NCI-H82 treated with DMSO at 0.1 percent for 48 hours (cell line): ENCODE data around the gene UBE2J1.

Source experiments
- DNase-seq: peaks from one replicate; lab custom pipeline; 2025; ENCODE audit not compliant: unreplicated experiment; lab: John Stamatoyannopoulos, UW

The UBE2J1 gene

DNA sequence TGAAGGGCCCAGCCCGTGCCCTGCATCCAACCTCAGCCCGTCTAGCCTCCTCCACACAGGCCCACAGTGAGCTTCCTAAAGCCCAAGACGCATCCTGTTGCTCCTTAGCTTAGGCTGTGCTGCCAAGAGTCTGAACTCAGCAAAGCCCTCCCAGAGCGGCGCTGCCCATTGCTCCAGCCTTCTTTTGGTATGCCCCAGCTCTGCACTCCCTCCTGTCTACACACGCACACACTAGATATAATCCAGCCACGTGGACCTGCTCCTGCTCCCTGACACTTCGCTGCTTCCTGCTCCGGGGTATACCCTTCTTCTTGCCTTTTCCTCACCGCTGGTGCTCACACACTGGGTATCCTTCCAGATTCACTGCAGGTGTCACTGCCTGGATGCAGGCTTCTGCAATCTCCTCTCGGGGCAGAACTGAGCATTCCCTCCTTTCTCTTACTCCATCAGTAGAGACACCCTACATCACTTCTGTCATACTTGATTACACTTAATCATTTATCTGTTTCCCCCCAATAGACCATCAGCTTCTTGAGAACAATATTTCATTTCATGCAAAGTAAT, 61.2 kb downstream of the UBE2J1 start:
- DNase-seq, result no peak

DNA sequence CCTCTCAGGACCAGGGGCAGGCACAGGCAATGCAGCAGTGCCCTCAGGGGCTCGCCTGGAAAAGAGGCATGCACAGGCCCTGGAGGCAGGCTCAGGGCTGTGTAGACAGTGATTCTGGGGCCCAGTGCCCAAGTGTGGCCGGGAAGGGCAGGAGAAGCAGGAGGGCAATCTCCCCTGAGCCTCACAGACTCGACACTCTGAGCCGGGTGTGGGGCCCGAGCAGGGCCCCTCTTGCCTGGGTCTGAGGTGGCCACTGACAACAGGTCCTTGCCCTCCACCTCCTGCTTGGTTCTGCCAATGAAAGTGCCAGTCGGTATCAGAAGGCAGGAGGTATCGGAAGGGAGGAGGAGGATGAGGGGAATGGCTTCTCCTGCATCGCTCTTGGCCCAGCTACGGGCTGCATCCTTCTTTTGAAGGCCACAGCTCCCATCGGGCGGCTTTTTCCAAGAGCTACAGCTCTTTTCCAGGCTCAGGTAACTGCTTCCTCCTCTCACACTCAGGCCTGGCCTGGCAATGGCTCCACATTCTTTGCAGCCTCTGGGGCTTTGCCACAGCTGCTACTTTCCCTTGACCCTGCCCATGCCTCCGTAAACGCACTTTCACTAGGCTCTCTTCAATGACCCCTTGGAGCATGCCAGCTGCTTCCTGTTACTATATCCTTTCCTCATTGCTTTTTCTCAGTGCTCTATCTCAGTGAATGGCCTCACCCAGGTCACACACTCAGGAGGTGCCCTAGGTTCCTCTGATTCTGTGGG, 61.9 kb downstream of the UBE2J1 start:
- DNase-seq, result no peak

DNA sequence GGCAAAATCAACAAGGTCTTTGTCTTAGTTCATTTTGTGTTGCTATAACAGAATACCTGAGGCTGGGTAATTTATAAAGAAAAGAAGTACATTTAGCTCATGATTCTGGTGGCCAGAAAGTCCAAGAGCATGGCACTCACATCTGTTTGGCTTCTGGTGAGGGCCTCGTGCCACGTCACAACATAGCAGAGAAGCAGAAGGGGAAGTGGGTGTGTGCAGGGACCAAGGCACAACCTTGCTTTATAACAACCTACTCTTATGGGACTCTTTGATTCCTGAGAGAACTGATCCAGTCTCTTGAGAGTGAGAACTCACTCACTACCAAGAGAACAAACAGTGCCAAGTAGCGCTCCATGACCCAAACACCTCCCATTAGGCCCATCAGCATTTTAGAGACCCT, 62.8 kb downstream of the UBE2J1 start:
- no peak for DNase-seq

DNA sequence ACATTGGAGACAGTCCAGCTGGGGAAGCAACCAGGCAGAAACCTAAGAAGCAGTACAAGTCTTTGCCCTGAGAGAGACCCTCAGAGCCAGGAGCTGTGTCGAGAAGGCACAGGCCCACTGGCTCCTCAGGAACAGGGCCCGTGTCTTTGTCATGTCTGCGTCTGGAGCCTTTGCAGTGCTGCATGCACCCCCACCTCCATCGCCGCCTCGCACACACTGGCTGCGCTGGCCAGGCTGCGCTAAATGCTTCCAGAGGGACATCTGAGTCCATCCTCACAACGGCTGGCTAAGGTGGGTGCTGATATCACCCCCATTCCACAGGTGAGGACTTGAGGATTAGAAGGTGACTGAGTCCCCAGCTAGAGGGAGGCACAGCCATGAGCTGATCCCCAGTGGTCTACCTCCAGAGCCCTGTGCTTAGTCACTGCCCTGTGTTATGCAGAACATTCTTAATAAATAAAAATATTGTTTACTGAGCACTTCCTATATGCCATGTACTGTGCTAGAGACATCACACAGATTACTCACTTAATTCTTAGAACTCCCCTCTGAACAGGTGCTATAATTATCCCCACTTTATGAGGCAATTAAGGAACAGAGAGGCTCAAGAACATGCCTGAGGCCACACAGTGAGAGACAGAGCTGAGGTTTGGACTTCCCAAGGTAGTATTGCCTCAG, 65.0 kb downstream of the UBE2J1 start:
- no peak for DNase-seq

DNA sequence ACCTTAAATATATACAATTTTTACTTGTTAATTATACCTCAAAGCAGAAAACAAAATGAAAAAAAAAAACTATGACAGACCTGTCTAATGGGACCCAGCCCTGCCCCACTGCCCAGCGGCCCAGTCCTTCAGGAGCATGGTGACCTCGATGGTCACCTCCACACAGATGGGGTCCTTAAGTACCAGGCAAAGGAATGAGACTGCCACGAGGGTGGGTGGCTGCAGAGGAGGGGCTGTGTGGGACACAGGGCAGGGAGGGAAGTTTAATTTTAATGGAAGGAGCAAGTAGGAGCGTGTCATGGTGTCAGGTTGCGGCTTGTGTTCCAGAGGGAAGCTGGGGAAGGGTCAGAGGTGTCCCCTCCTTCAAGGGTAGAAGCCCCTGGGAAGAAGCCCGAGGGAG, 66.0 kb downstream of the UBE2J1 start:
- no peak for DNase-seq

DNA sequence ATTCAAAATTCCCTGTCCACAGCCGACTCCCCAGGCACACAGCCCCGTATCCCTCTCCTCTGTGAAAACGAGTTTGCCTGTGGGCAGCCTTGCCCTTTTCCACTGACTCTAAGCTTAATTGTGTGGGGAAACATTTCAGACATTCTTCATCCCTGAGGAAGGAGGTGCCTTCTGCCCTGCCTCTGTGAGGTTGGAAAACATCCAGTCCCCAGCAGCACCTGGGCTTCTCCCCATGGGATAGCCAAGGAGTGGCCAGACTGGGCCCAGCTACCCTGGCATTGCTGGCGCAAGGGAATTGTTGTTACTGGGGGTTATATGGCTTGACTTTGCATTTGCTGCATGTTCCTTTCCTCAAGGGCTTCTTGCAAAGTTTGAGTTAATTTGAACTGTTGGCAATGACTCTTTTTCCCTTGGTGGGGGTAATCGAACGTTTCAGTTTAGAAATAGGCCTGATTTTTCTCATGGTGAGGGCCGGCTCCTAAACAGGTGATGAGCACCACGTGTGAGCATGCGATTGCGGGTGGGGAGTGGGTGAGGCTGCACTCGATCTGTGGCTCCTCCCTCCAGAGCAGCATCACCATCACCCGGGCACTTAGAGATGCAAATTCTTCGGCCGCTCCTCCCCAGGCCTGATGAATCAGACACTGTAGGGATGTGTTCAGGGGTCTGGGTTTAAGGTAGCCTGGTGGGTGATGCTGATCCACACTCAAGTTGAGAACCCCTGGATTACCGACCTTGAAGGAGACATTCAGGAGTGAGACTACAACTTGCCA, 67.4 kb downstream of the UBE2J1 start:
- DNase-seq, result no peak

DNA sequence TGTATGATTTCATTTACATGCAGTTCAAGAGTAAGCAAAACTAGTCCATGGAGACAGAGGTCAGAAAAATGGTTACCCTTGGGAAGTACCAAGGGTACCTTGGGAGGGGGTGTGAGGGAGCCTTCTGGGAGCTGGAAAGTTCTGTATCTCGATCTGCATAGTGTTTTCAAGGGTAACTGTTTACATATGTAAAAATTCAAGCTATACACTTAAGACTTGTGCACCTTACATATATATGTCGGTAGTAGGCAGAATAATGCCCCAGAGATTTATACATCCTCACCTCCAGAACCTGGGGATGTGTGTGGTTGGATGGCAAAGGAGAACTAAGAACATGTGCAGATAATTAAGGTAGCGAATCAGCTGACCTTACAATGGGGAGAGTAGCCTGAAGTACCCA, 68.4 kb downstream of the UBE2J1 start:
- DNase-seq, result no peak

DNA sequence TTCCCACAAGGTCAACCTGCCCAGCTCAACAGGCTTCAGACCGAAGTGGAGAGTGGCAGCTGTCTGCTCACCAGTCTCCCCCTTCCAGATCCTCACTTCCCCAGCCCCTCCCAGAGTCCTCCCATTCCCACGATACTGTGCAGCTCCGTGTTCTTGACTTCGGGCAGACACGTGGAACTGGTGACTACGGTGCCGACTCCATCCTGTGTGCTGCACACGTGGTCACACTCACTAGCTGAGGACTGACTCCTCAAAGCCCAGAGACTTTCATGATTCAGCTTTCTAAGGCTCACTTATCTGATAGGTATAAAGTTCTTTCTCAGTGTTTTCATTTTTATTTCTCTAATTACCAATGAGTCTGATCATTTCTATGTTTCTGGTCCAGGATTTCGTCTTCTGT, 69.8 kb downstream of the UBE2J1 start:
- no peak for DNase-seq

DNA sequence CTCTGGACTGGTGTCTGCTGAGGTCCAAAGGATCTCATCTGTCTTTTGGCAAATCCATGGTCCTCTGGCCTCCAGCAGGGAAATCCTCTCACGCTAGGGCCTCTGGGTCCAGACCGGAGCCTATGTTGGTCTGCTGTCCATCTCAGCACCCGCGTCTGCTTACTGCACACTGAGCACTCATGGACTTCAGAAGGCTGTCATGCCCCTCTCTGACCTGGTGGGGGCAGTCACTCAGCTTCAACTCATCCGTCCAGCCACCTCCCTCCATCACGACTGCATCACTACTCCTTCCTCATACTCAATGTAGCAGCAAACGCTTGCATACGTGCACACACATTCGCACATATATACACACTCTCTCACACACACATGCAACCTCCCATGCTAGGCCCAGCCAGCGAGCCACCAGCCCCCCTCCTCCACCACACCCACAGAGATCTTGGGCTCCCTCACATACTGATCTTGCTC, 70.7 kb downstream of the UBE2J1 start:
- DNase-seq, result no peak

DNA sequence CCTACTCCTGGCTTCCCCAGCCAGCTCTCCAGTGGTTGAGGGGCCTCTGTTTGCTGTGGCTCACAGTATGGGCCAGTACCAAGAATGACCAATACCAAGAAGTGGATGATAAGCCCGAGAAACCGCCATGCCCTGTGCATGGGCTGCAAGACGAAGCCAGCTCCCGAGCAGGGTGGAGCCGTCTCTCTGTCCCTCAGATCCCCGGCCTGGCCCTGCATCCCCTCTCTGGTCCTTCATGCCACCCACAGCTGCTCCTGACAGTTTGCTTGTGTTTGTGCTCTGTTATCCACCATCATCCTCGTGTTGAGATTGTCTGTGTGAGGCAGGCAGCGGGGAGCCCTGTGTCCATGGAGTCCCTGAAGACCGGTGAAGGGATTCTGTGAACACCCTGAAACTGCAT, 73.6 kb downstream of the UBE2J1 start:
- DNase-seq, result no peak
